K562 (cell line): Measurements from ENCODE around the gene ATP6V0D1. TPM values are rescaled to one million over a fixed set of nuclear protein-coding genes. Genes with fewer than 3 reads are reported as not detected.

ENCODE experiments used
- BDP1 ChIP-seq: IDR thresholded peaks from 3 replicates; pipeline ENCODE4 v1.6.1; 2011; ENCODE audit not compliant: insufficient read length, insufficient read depth
- BRF1 ChIP-seq: IDR thresholded peaks from 3 replicates; pipeline ENCODE4 v1.6.1; 2011; ENCODE audit warnings: borderline replicate concordance, mild to moderate bottlenecking; ENCODE audit not compliant: insufficient read length; ENCODE audit errors: extremely low read depth
- CBX3 ChIP-seq, 2 experiments: IDR thresholded peaks; 1 replicate in 1 of 2; 2 replicates in 1 of 2; pipeline ENCODE4 v1.6.1; 2012; ENCODE audit warnings: inconsistent platforms in 2 of 2, low read length in 2 of 2, borderline replicate concordance in 1 of 2, control low read depth in 1 of 2
- CHD1 ChIP-seq: fragments of 200-600 bp; sonication (generic); IDR thresholded peaks from one replicate; pipeline ENCODE4 v1.6.1; 2012; ENCODE audit warnings: mild to moderate bottlenecking, moderate library complexity, low read length, inconsistent platforms
- COPS2 ChIP-seq: fragments of 450-650 bp; conservative IDR thresholded peaks from 2 replicates; pipeline ENCODE4 v1.6.1; 2016; ENCODE audit warnings: mild to moderate bottlenecking, moderate library complexity
- E4F1 ChIP-seq: fragments of 250-450 bp; sonication (Bioruptor Pico); IDR thresholded peaks from 2 replicates; pipeline ENCODE4 v1.5.0; 2021; ENCODE audit warnings: mild to moderate bottlenecking, borderline replicate concordance
- FOXA3 ChIP-seq, 2 experiments: fragments of 450-650 bp in 1 of 2; sonication (generic) in 1 of 2; formaldehyde crosslinking; IDR thresholded peaks in 1 of 2; conservative IDR thresholded peaks in 1 of 2; 2 replicates each; pipeline versions ENCODE4 v1.4.0 to v1.8.0; 2020 to 2022; ENCODE audit warnings: mild to moderate bottlenecking in 2 of 2, missing genetic modification reagents in 1 of 2
- GTF2B ChIP-seq: IDR thresholded peaks from 2 replicates; pipeline ENCODE4 v1.6.1; 2011; ENCODE audit not compliant: insufficient read length; ENCODE audit errors: extremely low read depth
- IRF2 ChIP-seq: sonication (generic); formaldehyde crosslinking; IDR thresholded peaks from 2 replicates; pipeline ENCODE4 v1.8.1; 2022; ENCODE audit warnings: mild to moderate bottlenecking, missing genetic modification reagents
- KAT7 ChIP-seq: sonication (generic); formaldehyde crosslinking; IDR thresholded peaks from 2 replicates; pipeline ENCODE4 v1.8.0; 2022; ENCODE audit warnings: missing genetic modification reagents, mild to moderate bottlenecking, borderline replicate concordance
- LCOR ChIP-seq: sonication (generic); formaldehyde crosslinking; IDR thresholded peaks from 2 replicates; pipeline ENCODE4 v1.8.0; 2022; ENCODE audit warnings: mild to moderate bottlenecking, missing genetic modification reagents
- MBD2 ChIP-seq: sonication (generic); IDR thresholded peaks from 2 replicates; pipeline ENCODE4 v1.6.1; 2016; ENCODE audit warnings: low read depth, borderline replicate concordance
- RAD21 ChIP-seq, 2 experiments: fragments of 250-450 bp in 1 of 2; fragments of 450-650 bp in 1 of 2; sonication (Bioruptor Pico) in 1 of 2; formaldehyde crosslinking in 1 of 2; IDR thresholded peaks in 1 of 2; conservative IDR thresholded peaks in 1 of 2; 2 replicates each; pipeline versions ENCODE4 v1.4.0 to v1.8.0; 2020 to 2022; ENCODE audit warnings: mild to moderate bottlenecking in 2 of 2, moderate library complexity in 1 of 2
- SRSF1 ChIP-seq: fragments of 200-400 bp; formaldehyde crosslinking; IDR thresholded peaks from 2 replicates; pipeline ENCODE4 v1.6.1; 2017; ENCODE audit warnings: mild to moderate bottlenecking, low read depth, low read length, moderate library complexity
- SRSF3 ChIP-seq: fragments of 200-400 bp; formaldehyde crosslinking; IDR thresholded peaks from 2 replicates; pipeline ENCODE4 v1.6.1; 2016; ENCODE audit warnings: mild to moderate bottlenecking, low read length, moderate library complexity; ENCODE audit not compliant: insufficient read depth
- SRSF9 ChIP-seq: fragments of 200-400 bp; formaldehyde crosslinking; IDR thresholded peaks from 2 replicates; pipeline ENCODE4 v1.6.1; 2017; ENCODE audit warnings: low read depth, low read length, borderline replicate concordance
- UBTF ChIP-seq, 2 experiments: IDR thresholded peaks; 2 replicates each; pipeline ENCODE4 v1.6.1; 2012; ENCODE audit warnings: improper control_type of control experiment in 2 of 2, low read depth in 2 of 2, low read length in 2 of 2, borderline replicate concordance in 1 of 2
- XRCC3 ChIP-seq: fragments of 450-650 bp; IDR thresholded peaks from 2 replicates; pipeline ENCODE4 v1.6.1; 2017; ENCODE audit warnings: mild to moderate bottlenecking, moderate library complexity
- polyA plus RNA-seq, 8 experiments: library from polyadenylated mRNA; depleted of rRNA in 4 of 8; stranded (reverse) in 5 of 8; unstranded in 3 of 8; fragments of >200 nt; fragmentation: Nextera tagmentation in 2 of 8; fragmentation: Illumina TruSeq in 1 of 8; extraction: Ambion mirVana in 2 of 8; extraction: Trizol in 1 of 8; gene quantifications; 2 replicates each; pipeline versions ENCODE4 v1.2.1 to v1.2.3, GENCODE V29; 2011 to 2014; ENCODE audit warnings: inconsistent platforms in 1 of 8, missing spikeins in 1 of 8
- total RNA-seq, 7 experiments: library from RNA; depleted of rRNA in 6 of 7; stranded (reverse); fragments of >200 nt in 6 of 7; fragmentation: Illumina TruSeq in 2 of 7; extraction: Trizol in 2 of 7; gene quantifications; 2 replicates each; pipeline versions ENCODE4 v1.2.1 to v1.2.3, GENCODE V29; 2011 to 2021; ENCODE audit warnings: low replicate concordance in 1 of 7

The ATP6V0D1 gene
- total and polyA plus RNA-seq, 9 of the 15 experiments (the other 6 are each of a cell fraction or from before 2014, with no cell fraction given) = 23.2 to 69.7 (median 45.6) TPM

GRCh38 chr16:67504031-67505021, 23.4 kb upstream of the ATP6V0D1 start (continued):
- peak in 1 of 2 experiments; percentile 68; a peak in 1 of 3 replicates for TF ChIP-seq CBX3 (IDR thresholded peaks at IDR 0.05; ENCODE audit: borderline replicate concordance in 1 of 2, low read length in 2 of 2)
- TF ChIP-seq GTF2B = no peak
- no peak for TF ChIP-seq LCOR (CRISPR knock-in tag)
- TF ChIP-seq MBD2 = no peak
- TF ChIP-seq COPS2 = no peak
- no peak for TF ChIP-seq CHD1
- no peak for TF ChIP-seq SRSF9
- TF ChIP-seq SRSF1 = no peak
- TF ChIP-seq KAT7 (CRISPR knock-in tag) = no peak
- TF ChIP-seq BRF1 = no peak
- TF ChIP-seq BDP1 = no peak
- no peak for TF ChIP-seq IRF2 (CRISPR knock-in tag)
- no peak for TF ChIP-seq RAD21 (CRISPR knock-in tag; conservative IDR thresholded peaks at IDR 0.05 in 1 of 2, IDR thresholded peaks at IDR 0.05 in 1 of 2)
- TF ChIP-seq UBTF (IDR thresholded peaks at IDR 0.05; ENCODE audit: borderline replicate concordance in 1 of 2, low read depth in 2 of 2, low read length in 2 of 2) = no peak
- no peak for TF ChIP-seq E4F1 (CRISPR knock-in tag)
- TF ChIP-seq FOXA3 (CRISPR knock-in tag; conservative IDR thresholded peaks at IDR 0.05 in 1 of 2, IDR thresholded peaks at IDR 0.05 in 1 of 2) = no peak
- no peak for TF ChIP-seq SRSF3
- TF ChIP-seq XRCC3 = no peak
